Measurements from ENCODE around the gene LRRC4C. TPM values are rescaled to one million over a fixed set of nuclear protein-coding genes. Genes with fewer than 3 reads are reported as not detected.

Gene LRRC4C
- polyA plus RNA-seq, 1 donor from 2014 or later: 24.3 TPM

- Histone ChIP-seq H3K79me2 (replicated peaks; ENCODE audit: insufficient read depth, low read length) (no peaks in the 10 kb centered on the region), H3F3A (ENCODE audit: insufficient read depth, low read length, poor library complexity, severe bottlenecking) (no peaks in the 10 kb centered on the region)
Observed at GRCh38 chr11:41437006-41437490, 22.4 kb downstream of the LRRC4C start.

GRCh38 chr11:41435531-41435930, 23.9 kb downstream of the LRRC4C start:
- Histone ChIP-seq H3K27me3 (ENCODE audit: insufficient read depth, low read depth, low read length) (no peaks in the 10 kb centered on the region), H2AFZ (ENCODE audit: low read depth, low read length) (no peak overlapping the region), H3K27ac (ENCODE audit: low read length) (no peak overlapping the region), H3K4me3 (ENCODE audit: low read length) (no peak overlapping the region), H4K20me1 (ENCODE audit: insufficient read depth) (no peaks in the 10 kb centered on the region), H3K9ac (ENCODE audit: low read length) (no peak overlapping the region), H3F3A (ENCODE audit: insufficient read depth, low read length, poor library complexity, severe bottlenecking) (no peaks in the 10 kb centered on the region), H3K9me3 (ENCODE audit: low read length) (no peaks in the 10 kb centered on the region), H3K4me2 (ENCODE audit: low read length) (no peak overlapping the region), H3K36me3 (ENCODE audit: insufficient read depth, low read length) (no peaks in the 10 kb centered on the region), H3K79me2 (replicated peaks; ENCODE audit: insufficient read depth, low read length) (no peaks in the 10 kb centered on the region), H3K9me2 (ENCODE audit: insufficient read depth, low read length) (no peaks in the 10 kb centered on the region)
- TF ChIP-seq RAD21 (conservative IDR thresholded peaks at IDR 0.05) (no peak), REST (IDR thresholded peaks at IDR 0.05; ENCODE audit: borderline replicate concordance) (no peak), SMC3 (conservative IDR thresholded peaks at IDR 0.05; ENCODE audit: poor library complexity) (no peak), POLR2AphosphoS5 (IDR thresholded peaks at IDR 0.05) (no peak), EZH2 (IDR thresholded peaks at IDR 0.05; ENCODE audit: borderline replicate concordance, insufficient read depth, low read length, poor library complexity, severe bottlenecking) (no peak), MXI1 (conservative IDR thresholded peaks at IDR 0.05; ENCODE audit: poor library complexity, severe bottlenecking) (no peak)

More at GRCh38 chr11:41437006-41437490, 22.4 kb downstream of the LRRC4C start:
- no peak for TF ChIP-seq REST (IDR thresholded peaks at IDR 0.05; ENCODE audit: borderline replicate concordance)
- TF ChIP-seq EP300 (conservative IDR thresholded peaks at IDR 0.05; ENCODE audit: poor library complexity, severe bottlenecking): no peak
- TF ChIP-seq MXI1 (conservative IDR thresholded peaks at IDR 0.05; ENCODE audit: poor library complexity, severe bottlenecking): no peak
- TF ChIP-seq TAF1 (IDR thresholded peaks at IDR 0.05; ENCODE audit: low read depth): no peak
- no peak for TF ChIP-seq SMC3 (conservative IDR thresholded peaks at IDR 0.05; ENCODE audit: poor library complexity)
- no peak for TF ChIP-seq CTCF (IDR thresholded peaks at IDR 0.05; ENCODE audit: poor library complexity, severe bottlenecking)
- TF ChIP-seq POLR2AphosphoS5 (IDR thresholded peaks at IDR 0.05): no peak
- TF ChIP-seq RAD21 (conservative IDR thresholded peaks at IDR 0.05): no peak
- TF ChIP-seq EZH2 (IDR thresholded peaks at IDR 0.05; ENCODE audit: borderline replicate concordance, insufficient read depth, low read length, poor library complexity, severe bottlenecking): no peak
- no peaks in the 10 kb centered on the region for H3K27me3 ChIP-seq (ENCODE audit: insufficient read depth, low read depth, low read length)
- no peaks in the 10 kb centered on the region for H3K36me3 ChIP-seq (ENCODE audit: insufficient read depth, low read length)
- no peaks in the 10 kb centered on the region for H3K9me2 ChIP-seq (ENCODE audit: insufficient read depth, low read length)
- H2AFZ ChIP-seq (ENCODE audit: low read depth, low read length): no peak overlapping the region
- H3K4me3 ChIP-seq (ENCODE audit: low read length): no peak overlapping the region
- no peak overlapping the region for H3K9ac ChIP-seq (ENCODE audit: low read length)
- no peak overlapping the region for H3K27ac ChIP-seq (ENCODE audit: low read length)
- H4K20me1 ChIP-seq (ENCODE audit: insufficient read depth): no peaks in the 10 kb centered on the region
- H3K9me3 ChIP-seq (ENCODE audit: low read length): no peaks in the 10 kb centered on the region
- H3K4me2 ChIP-seq (ENCODE audit: low read length): no peak overlapping the region

All from neural cell (in vitro differentiated cells).